Lower leg skin (tissue), 4 donors: ENCODE data around the gene MTMR8. TPM values are rescaled to one million over a fixed set of nuclear protein-coding genes. Genes with fewer than 3 reads are reported as not detected.

Experiments used
- DNase-seq, 2 donors: peaks; one replicate each; pipeline ENCODE4 v3.0.0-alpha.2; 2019; ENCODE audit warnings: low spot score in 2 of 2
- H3K4me3 ChIP-seq: fragments of 200-600 bp; sonication (generic); 2 replicates; pipeline ENCODE4 v1.5.1; 2017; ENCODE audit warnings: mild to moderate bottlenecking, low read depth; ENCODE audit not compliant: poor library complexity, severe bottlenecking
- CTCF ChIP-seq, 3 donors: fragments of 450-650 bp; IDR thresholded peaks; one replicate each; pipeline ENCODE4 v1.5.1; 2016; ENCODE audit warnings: antibody characterized with exemption in 3 of 3, mild to moderate bottlenecking in 3 of 3, moderate library complexity in 2 of 3
- POLR2A ChIP-seq, 2 donors: fragments of 450-650 bp; IDR thresholded peaks; one replicate each; pipeline ENCODE4 v1.6.1; 2016 to 2017; ENCODE audit warnings: antibody characterized with exemption in 2 of 2, mild to moderate bottlenecking in 1 of 2, moderate library complexity in 1 of 2
- WGBS, 2 donors: methylation state at CpG; one replicate each; pipeline ENCODE4 v1.1.5; 2018; 5-methylcytosine and 5-hydroxymethylcytosine counted together
- intact Hi-C: fragments of 100-400 bp; cut with DNase I; formaldehyde crosslinking; loops from one replicate; pipeline ENCODE4 v1.15.0; 2023; ENCODE audit warnings: low total_unique reads
- total RNA-seq, 4 donors: library from RNA; depleted of rRNA; stranded (reverse); fragments of >200 nt; gene quantifications; one replicate each; pipeline ENCODE4 v1.1.0, GENCODE V29; 2016

Gene MTMR8
- total RNA-seq, 4 donors from 2014 or later, result 0.19 to 6.7 (median 1.4) TPM

- no peak for DNase-seq
- TF ChIP-seq CTCF (IDR thresholded peaks at IDR 0.05) (no peak), POLR2A (IDR thresholded peaks at IDR 0.05) (no peak)
- intact Hi-C loops, result no loop called here
- WGBS, 2 donors, result 67 to 68% methylated on average over 2 of the region's 2 CpGs
- no peak overlapping the region for H3K4me3 ChIP-seq
These were observed 104.1 kb downstream of the MTMR8 start for GRCh38 chrX:64291123-64291522.

- no peak for TF ChIP-seq CTCF (IDR thresholded peaks at IDR 0.05)
- no peak for TF ChIP-seq POLR2A (IDR thresholded peaks at IDR 0.05)
- no peak overlapping the region for H3K4me3 ChIP-seq
- intact Hi-C loops, result no loop called here
- no peak for DNase-seq
These were observed 130.0 kb downstream of the MTMR8 start for GRCh38 chrX:64265265-64265664.

GRCh38 chrX:64230123-64230970, 164.9 kb downstream of the MTMR8 start, which contains the start of gene ASB12:
ASB12 (minus strand) TSS chrX:64230607; CDS start chrX:64225650, 4,957 bp downstream.
- WGBS, 2 donors, result 66 to 75% methylated on average over 11 to 17 of the region's 17 CpGs
- TF ChIP-seq POLR2A (IDR thresholded peaks at IDR 0.05) (no peak), CTCF (IDR thresholded peaks at IDR 0.05) (no peak)
- DNase-seq, result no peak
- intact Hi-C loops, result no loop called here
- H3K4me3 ChIP-seq, result no peak within 1 kb of the TSS

- intact Hi-C loops, result no loop called here
- TF ChIP-seq POLR2A (IDR thresholded peaks at IDR 0.05), result no peak
- no peak for TF ChIP-seq CTCF (IDR thresholded peaks at IDR 0.05)
- 29 to 48% methylated on average over 3 of the region's 3 CpGs for WGBS, 2 donors
These were observed 166.1 kb downstream of the MTMR8 start for GRCh38 chrX:64229154-64229553.

More at GRCh38 chrX:64229154-64229553, 166.1 kb downstream of the MTMR8 start:
- no peak for DNase-seq
- H3K4me3 ChIP-seq, result no peak overlapping the region

Other genes with a start within 250 kb of the MTMR8 start
- 1 to 10 TPM; 3.2 to 5.7 (median 4.3) TPM for gene AMER1, start 189.7 kb downstream of the MTMR8 start, total RNA-seq
- under 1 TPM in 1 of 4 donors, not detected in 3; 0.49 TPM for gene ASB12, start 164.8 kb downstream of the MTMR8 start, total RNA-seq